IPS-18a (cell line): ENCODE results near the gene CDC23.

Source experiments
- H3K27ac ChIP-seq: one replicate; pipeline ENCODE4 v1.5.1; 2013; ENCODE audit warnings: low read length
- H3K27me3 ChIP-seq: one replicate; pipeline ENCODE4 v1.6.1; 2013; ENCODE audit warnings: mild to moderate bottlenecking, low read length; ENCODE audit not compliant: control insufficient read depth, insufficient read depth
- H3K36me3 ChIP-seq: one replicate; pipeline ENCODE4 v1.6.1; 2013; ENCODE audit warnings: low read depth, low read length; ENCODE audit not compliant: control insufficient read depth
- H3K4me1 ChIP-seq: one replicate; pipeline ENCODE4 v1.6.1; 2013; ENCODE audit warnings: low read depth, low read length; ENCODE audit not compliant: control insufficient read depth
- H3K4me3 ChIP-seq: one replicate; pipeline ENCODE4 v1.5.1; 2013; ENCODE audit warnings: low read length
- H3K9ac ChIP-seq: one replicate; pipeline ENCODE4 v1.6.1; 2013; ENCODE audit warnings: mild to moderate bottlenecking, low read length, moderate library complexity
- H3K9me3 ChIP-seq: one replicate; pipeline ENCODE4 v1.6.1; 2013; ENCODE audit warnings: low read depth, low read length; ENCODE audit not compliant: control insufficient read depth

Gene CDC23

DNA sequence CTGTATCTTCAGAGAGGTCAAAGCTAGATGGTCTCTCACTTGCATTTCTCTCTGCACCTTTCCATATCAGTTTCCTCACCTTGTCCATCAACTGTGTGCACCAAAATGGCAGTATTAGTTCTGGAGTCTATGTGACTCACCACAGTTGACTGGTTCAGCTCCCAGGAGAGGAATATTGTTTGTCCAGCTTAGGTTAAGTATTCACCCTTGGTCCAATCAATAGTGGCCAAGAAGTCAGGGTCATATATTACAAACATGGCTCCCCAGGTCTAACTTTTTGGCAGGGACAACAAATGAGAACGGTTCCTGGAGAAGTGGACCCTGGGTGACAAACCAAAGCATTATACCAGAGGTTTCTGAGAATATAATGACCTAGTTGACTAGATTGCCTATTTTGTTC, 24.9 kb upstream of the CDC23 start:
- Histone ChIP-seq H3K27me3 (peaks cover 42% of the 10 kb centered on the region), H3K9me3 (no peaks in the 10 kb centered on the region), H3K4me1 (peaks cover 4% of the 10 kb centered on the region), H3K4me3 (no peak overlapping the region), H3K36me3 (no peaks in the 10 kb centered on the region), H3K9ac (no peak overlapping the region), H3K27ac (no peak overlapping the region)

DNA sequence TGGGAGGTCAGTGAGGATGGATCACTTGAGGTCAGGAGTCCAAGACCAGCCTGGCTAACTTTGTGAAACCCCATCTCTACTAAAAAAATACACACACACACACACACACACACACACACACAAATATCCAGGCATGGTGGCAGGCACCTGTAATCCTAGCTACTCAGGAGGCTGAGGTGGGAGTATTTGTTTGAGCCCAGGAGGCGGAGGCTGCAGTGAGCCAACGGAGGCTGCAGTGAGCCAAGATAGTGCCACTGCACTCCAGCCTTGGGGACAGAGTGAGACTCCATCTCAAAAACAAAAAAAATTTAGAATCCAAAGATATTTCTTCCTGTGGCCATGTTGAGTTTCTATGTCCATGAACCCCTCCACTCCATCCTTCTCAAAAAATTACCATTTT, 21.5 kb upstream of the CDC23 start:
- Histone ChIP-seq H3K36me3 (no peaks in the 10 kb centered on the region), H3K4me3 (no peak overlapping the region), H3K9ac (no peak overlapping the region), H3K27ac (no peak overlapping the region), H3K4me1 (no peaks in the 10 kb centered on the region), H3K27me3 (peaks cover 10% of the 10 kb centered on the region), H3K9me3 (no peaks in the 10 kb centered on the region)

DNA sequence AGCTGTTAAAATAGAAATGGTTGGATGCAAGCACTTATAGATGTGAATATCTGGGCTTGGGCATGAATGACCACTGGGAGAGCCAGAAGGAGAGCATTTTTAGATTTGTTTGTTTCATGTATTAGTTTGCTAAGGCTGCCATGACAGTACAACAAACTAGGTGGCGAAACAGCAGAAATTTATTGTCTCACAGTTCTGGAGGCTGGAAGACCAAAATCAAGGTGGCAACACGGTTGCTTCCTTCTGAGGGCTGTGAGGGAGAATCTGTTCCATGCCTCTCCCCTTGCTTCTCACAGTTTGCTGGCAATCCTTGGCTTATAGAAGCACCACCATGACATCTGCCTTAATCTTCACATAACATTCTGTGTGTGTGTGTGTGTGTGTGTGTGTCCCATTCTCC, 20.2 kb upstream of the CDC23 start:
- H3K9ac ChIP-seq = no peak overlapping the region
- no peak overlapping the region for H3K4me3 ChIP-seq
- H3K27ac ChIP-seq = no peak overlapping the region
- H3K36me3 ChIP-seq = no peaks in the 10 kb centered on the region
- H3K4me1 ChIP-seq = no peaks in the 10 kb centered on the region
- peaks cover 4% of the 10 kb centered on the region for H3K27me3 ChIP-seq
- no peaks in the 10 kb centered on the region for H3K9me3 ChIP-seq

DNA sequence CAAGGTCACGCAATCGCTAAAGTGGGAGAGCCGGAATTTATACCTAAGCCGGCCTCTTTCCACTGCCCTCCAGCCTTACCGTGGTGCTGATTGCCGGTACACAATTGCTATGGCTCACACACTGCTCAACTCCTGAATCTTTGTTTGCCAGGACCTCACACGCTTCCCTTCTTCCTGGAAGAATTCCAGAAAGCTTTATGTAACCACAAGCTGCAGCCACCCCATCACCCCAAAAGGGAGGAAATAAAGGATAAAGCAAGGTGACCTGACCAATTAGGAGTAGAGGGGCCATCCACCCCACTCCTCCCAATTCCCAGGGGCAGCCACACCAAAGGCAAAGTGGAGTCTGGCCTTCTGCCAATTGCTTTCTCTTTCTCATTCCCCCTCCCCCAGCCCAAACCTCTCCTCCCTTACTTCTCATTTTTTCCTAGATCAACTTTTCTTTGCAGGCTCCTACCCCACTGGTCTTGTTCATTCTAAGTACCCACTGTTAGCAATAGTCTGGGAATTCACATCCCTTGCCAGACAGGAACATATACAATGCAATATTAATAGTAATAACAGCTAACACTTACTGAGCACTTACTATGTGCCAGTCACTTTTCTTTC, 18.0 kb upstream of the CDC23 start:
- Histone ChIP-seq H3K36me3 (no peaks in the 10 kb centered on the region), H3K27ac (no peak overlapping the region), H3K27me3 (no peaks in the 10 kb centered on the region), H3K4me3 (no peak overlapping the region), H3K9ac (no peak overlapping the region), H3K4me1 (no peaks in the 10 kb centered on the region), H3K9me3 (no peaks in the 10 kb centered on the region)

DNA sequence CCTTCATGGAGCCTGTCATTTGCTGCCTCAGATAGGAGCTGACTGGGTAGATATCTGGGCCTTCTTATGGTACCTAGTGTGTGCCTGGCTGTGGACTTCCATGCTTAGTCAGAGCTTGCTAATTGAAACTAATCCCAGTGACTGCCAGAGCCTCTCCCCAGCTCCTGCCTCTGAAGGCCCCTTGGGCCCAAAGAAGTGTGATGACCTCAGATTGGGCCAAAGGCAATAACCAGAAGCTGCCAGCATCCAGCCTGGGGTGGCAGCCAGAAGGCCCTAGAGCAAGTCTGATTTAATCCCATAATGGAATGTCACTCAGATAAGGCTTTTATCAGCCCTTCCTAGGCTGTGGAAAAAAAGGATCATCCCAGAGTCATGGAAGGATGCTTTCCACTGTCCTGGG, 17.1 kb upstream of the CDC23 start:
- no peaks in the 10 kb centered on the region for H3K27me3 ChIP-seq
- H3K27ac ChIP-seq = no peak overlapping the region
- H3K4me1 ChIP-seq = no peaks in the 10 kb centered on the region
- no peaks in the 10 kb centered on the region for H3K9me3 ChIP-seq
- no peaks in the 10 kb centered on the region for H3K36me3 ChIP-seq
- H3K9ac ChIP-seq = no peak overlapping the region
- no peak overlapping the region for H3K4me3 ChIP-seq

DNA sequence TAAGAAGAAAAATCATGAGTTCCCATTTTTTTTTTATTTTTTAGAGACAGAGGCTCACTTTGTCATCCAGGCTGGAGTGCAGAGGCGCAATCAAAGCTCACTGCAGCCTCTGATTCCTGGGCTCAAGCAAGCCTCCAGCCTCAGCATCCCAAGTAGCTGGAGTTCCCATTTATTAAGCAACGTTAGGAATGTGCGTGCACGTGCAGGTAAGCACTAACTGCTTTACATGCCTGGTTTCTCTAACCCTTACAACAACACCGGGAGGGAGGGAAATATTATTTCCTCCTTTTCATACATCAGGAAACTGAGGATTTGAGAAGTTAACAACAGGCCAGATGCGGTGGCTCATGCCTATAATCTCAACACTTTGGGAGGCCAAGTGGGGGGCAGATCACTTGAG, 16.3 kb upstream of the CDC23 start:
- H3K27ac ChIP-seq = no peak overlapping the region
- H3K9me3 ChIP-seq = no peaks in the 10 kb centered on the region
- no peaks in the 10 kb centered on the region for H3K27me3 ChIP-seq
- no peaks in the 10 kb centered on the region for H3K36me3 ChIP-seq
- H3K4me1 ChIP-seq = no peaks in the 10 kb centered on the region
- H3K9ac ChIP-seq = no peak overlapping the region
- H3K4me3 ChIP-seq = no peak overlapping the region

DNA sequence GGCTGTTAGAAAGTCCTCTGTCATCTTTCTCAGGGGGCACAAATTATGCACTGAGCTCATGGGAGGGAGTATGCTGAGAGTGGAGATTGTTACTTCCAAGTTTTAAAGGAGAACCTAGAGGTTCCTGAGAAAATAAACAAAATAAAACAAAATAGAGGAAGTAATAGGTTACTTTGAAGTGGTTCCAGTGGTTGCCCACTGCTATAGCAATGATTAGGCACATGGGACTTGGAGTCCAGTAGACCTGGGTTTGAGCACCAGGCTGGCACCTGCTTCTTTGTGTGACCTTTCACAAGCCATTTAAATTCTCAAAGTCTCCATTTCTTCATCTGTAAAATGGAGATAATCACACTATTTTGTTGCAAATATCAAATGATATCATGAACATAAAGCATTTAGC, 13.8 kb upstream of the CDC23 start:
- H3K36me3 ChIP-seq = no peaks in the 10 kb centered on the region
- H3K4me3 ChIP-seq = no peak overlapping the region
- H3K27ac ChIP-seq = no peak overlapping the region
- H3K9ac ChIP-seq = no peak overlapping the region
- no peaks in the 10 kb centered on the region for H3K4me1 ChIP-seq
- H3K27me3 ChIP-seq = no peaks in the 10 kb centered on the region
- H3K9me3 ChIP-seq = no peaks in the 10 kb centered on the region

DNA sequence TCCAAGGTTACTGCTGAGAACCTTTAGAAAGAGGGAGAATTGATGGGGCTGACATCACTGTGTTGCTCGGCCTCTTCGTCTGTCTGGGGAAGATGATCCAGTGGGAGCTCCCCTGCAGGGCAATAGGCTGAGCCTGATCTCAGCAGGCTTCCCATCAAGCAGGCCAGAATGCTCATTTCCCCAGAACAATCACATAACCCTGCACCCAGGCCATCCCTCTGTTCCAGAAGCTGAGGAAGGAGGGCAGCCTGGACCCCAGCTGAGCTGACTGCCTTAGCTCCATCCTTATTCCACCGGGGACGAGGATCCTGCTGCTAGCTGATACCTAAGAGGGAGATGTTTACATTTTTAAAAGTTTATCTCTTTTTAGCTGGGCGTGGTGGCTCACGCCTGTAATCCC, 11.6 kb upstream of the CDC23 start:
- Histone ChIP-seq H3K9me3 (peaks cover 5% of the 10 kb centered on the region), H3K9ac (no peak overlapping the region), H3K4me3 (no peak overlapping the region), H3K27ac (no peak overlapping the region), H3K4me1 (no peaks in the 10 kb centered on the region), H3K36me3 (no peaks in the 10 kb centered on the region), H3K27me3 (no peaks in the 10 kb centered on the region)

DNA sequence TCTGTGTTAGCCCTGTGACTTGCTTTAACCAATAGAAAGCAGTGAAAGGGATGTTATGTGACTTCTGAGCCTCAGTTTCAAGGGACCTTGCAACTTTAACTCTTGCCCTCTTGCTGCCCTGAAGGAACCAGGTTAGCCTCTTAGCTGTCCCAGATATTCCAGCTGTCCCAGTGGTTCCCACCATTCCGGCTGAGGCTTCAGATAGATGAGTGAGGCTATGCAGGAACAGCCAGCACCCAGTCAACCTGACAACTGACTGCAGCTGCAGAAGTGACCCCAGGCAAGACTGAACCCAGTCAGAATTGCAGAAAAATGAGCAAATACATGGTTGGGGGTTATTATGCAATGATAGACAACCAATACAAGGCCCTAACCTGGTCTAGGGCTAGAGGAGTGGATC, 10.4 kb upstream of the CDC23 start:
- no peak overlapping the region for H3K4me3 ChIP-seq
- peaks cover 5% of the 10 kb centered on the region for H3K9me3 ChIP-seq
- H3K4me1 ChIP-seq = no peaks in the 10 kb centered on the region
- no peak overlapping the region for H3K27ac ChIP-seq
- no peak overlapping the region for H3K9ac ChIP-seq
- H3K27me3 ChIP-seq = no peaks in the 10 kb centered on the region
- H3K36me3 ChIP-seq = no peaks in the 10 kb centered on the region

DNA sequence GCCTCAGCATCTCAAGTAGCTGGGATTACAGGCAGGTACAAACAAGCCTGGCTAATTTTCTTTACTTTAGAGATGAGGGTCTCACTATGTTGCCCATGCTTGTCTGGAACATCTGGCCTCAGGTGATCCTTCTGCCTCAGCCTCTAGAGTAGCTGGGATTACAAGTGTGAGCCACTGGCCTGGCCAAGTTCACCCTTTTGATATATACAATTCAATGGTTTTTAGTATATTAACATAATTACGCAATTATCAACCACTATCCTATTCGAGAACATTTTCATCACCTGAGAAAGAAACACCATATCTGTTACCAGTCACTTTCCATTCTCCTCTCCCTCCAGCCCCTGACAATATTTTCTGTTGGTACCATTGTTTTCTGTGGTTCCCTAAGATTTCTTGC, 3.7 kb upstream of the CDC23 start:
- peaks cover 5% of the 10 kb centered on the region for H3K9me3 ChIP-seq
- no peak overlapping the region for H3K9ac ChIP-seq
- H3K36me3 ChIP-seq = no peaks in the 10 kb centered on the region
- no peaks in the 10 kb centered on the region for H3K4me1 ChIP-seq
- H3K4me3 ChIP-seq = no peak overlapping the region
- H3K27ac ChIP-seq = no peak overlapping the region
- no peaks in the 10 kb centered on the region for H3K27me3 ChIP-seq

DNA sequence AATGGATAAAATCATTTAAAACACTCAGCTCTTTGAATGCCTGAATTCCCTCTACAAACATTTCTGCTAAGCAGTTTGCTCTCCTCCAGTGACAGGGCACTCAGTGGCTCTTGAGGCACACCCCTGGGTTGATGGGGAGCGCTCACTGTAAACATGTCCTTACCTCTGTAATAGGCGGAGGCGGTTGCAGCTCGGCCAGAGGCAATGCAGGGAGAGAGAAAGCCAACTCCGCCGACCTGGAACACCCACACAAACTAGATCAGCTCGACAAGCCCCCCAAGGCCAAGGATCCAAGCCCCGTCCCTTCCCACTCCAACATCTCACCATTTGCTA, 329 bp downstream of the CDC23 start:
- Histone ChIP-seq H3K27ac (peak overlapping the region; percentile 58), H3K4me1 (no peaks in the 10 kb centered on the region), H3K9ac (peak overlapping the region; percentile 97)

DNA sequence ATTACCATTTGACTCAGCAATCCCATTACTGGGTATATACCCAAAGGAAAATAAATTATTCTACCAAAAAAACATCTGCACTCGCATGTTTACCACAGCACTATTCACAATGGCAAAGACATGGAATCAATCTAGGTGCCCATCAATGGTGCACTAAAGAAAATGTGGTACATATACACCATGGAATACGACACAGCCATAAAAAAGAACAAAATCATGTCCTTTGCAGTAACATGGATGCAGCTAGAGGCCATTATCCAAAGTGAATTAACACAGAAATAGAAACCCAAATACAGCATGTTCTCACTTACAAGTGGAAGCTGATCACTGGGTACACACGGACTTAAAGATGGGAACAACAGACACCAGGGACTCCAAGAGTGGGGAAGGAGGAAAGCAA, 2.1 kb downstream of the CDC23 start:
- Histone ChIP-seq H3K4me1 (no peaks in the 10 kb centered on the region), H3K9ac (no peak overlapping the region), H3K27me3 (no peaks in the 10 kb centered on the region), H3K36me3 (peaks cover 19% of the 10 kb centered on the region), H3K27ac (no peak overlapping the region), H3K4me3 (no peak overlapping the region), H3K9me3 (no peaks in the 10 kb centered on the region)

More for the DNA sequence above, 329 bp downstream of the CDC23 start:
- no peaks in the 10 kb centered on the region for H3K9me3 ChIP-seq
- peak overlapping the region; percentile 97 for H3K4me3 ChIP-seq
- peaks cover 12% of the 10 kb centered on the region for H3K36me3 ChIP-seq
- H3K27me3 ChIP-seq = no peaks in the 10 kb centered on the region
